ENCODE results near the gene GRIN2A. TPM values are rescaled to one million over a fixed set of nuclear protein-coding genes. Genes with fewer than 3 reads are reported as not detected.

GRIN2A gene
- total RNA-seq, 4 donors from 2014 or later: 0.13 to 1.2 (median 0.30) TPM

DNA sequence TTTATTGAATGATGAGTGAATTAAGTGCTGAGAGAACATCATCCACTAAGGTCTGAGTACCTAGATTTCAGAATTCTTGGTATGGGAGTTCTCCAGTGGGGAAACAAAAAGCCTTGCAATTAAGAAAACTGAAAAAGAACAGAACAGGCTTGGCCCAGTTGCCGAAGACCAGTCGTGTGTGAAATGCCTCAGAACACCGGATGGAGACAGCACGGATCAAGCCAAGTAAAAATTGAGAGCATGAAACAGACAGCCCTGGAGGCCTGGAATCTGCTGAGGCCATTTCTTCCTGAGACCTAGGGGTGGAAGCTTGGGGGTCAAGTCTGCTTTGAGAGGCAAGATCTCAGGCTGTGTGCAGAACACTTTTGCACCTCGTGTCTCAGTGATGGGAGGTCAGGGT, 43.3 kb downstream of the GRIN2A start:
- TF ChIP-seq, protein P1, sequence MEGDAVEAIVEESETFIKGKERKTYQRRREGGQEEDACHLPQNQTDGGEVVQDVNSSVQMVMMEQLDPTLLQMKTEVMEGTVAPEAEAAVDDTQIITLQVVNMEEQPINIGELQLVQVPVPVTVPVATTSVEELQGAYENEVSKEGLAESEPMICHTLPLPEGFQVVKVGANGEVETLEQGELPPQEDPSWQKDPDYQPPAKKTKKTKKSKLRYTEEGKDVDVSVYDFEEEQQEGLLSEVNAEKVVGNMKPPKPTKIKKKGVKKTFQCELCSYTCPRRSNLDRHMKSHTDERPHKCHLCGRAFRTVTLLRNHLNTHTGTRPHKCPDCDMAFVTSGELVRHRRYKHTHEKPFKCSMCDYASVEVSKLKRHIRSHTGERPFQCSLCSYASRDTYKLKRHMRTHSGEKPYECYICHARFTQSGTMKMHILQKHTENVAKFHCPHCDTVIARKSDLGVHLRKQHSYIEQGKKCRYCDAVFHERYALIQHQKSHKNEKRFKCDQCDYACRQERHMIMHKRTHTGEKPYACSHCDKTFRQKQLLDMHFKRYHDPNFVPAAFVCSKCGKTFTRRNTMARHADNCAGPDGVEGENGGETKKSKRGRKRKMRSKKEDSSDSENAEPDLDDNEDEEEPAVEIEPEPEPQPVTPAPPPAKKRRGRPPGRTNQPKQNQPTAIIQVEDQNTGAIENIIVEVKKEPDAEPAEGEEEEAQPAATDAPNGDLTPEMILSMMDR (IDR thresholded peaks at IDR 0.05): no peak
- ATAC-seq (ENCODE audit: low FRiP score): no peak
- DNase-seq (ENCODE audit: low spot score): no peak

DNA sequence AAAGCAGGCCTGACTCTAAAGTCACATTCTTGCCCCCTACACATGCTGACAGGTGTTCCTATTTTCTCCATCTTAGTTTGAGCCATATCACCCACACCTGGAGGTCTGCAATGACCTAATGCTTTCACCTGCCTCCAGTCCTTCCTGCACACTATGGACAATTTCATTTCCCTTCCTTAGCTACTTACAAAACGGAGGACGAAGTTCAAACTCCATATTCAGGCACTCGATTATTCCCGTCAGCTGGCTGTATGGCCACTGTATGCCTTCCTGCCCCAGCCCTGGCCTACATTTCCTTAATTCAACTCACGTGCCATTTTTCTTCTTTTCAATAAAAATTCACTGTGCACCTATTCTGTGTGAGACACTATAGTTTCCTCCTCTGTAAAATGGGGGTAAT, 44.9 kb downstream of the GRIN2A start:
- ATAC-seq (ENCODE audit: low FRiP score) (no peak), DNase-seq (ENCODE audit: low spot score) (no peak)
- TF ChIP-seq, protein P1 (IDR thresholded peaks at IDR 0.05): no peak

DNA sequence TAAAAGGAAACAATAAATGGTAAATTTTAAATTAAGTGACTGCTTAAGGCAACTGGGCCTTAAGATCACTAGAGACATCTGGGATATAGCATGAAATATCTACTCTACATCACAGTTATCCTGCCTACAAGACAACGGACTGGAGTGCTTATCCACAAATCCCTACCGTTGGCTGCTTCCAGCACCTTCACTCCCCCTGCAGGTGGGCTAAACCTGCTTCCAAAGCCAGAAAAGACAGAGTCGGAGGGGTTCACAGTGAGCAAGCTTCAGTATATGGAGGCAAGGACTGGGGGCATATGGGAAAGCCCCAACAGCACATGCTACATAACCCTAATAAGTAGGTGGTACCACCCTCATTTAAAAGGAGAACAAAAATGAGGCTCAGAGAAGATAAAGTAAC, 45.3 kb downstream of the GRIN2A start:
- DNase-seq (ENCODE audit: low spot score) (no peak), ATAC-seq (ENCODE audit: low FRiP score) (no peak)
- TF ChIP-seq, protein P1 (IDR thresholded peaks at IDR 0.05): no peak

DNA sequence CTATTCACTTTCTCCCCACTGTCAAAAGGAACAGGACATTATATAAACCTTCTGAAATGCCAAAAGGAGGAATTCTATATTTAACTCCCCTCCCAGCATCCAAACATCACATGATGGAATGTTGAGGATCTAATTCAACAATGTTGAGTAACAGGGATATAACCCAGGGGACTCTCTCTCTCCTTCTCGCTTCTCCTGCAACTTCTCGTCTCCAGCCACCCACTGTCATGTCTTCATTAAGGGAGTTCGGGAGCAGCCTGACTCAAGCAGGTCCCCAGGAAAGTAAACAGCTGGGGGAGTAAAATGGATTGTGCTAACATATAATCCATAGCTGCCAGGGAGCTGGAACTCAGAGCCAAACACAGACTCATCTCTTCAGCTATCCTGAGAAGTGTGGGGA, 51.7 kb downstream of the GRIN2A start:
- ATAC-seq (ENCODE audit: low FRiP score) (no peak), DNase-seq (ENCODE audit: low spot score) (no peak)
- TF ChIP-seq, protein P1 (IDR thresholded peaks at IDR 0.05): no peak

DNA sequence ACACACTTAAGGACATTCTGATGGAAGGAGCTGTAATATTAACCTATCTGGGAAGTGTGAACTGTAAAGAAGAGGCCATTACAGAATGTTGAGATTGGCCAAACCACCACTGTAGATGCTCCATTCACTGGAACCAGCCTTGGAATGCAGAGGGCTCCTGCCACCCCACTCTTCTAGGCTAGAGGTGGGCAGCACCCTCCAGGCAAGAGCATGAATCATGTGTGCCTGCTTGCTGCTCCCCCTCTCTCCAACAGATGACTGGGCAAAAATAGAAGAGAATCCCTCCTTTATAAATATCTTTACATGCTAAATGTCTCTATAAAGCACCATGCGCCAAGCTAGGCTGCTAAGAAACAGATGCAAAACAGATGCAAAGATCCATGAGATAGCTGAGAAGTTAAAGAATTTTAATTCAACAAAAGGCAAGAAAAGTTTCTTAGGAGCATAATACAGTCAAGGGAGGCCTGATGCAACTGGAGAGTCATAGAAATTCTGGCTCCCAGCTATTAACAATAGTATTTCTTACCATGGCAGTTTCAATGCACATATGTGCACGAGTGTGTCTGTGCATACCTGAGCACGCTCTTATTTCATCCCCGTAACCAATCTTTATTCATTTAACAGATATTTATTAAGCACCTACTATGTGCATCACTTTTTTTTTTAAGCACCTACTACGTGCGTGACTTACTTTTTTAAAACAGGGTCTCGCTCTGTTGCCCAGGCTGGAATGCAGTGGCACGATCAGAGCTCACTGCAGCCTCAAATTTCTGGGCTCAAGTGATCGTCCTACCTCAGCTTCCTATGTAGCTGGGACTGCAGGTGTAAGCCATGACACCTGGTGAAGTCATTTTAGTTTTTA, 53.6 kb downstream of the GRIN2A start:
- TF ChIP-seq, protein P1 (IDR thresholded peaks at IDR 0.05): no peak
- no peak for ATAC-seq (ENCODE audit: low FRiP score)
- no peak for DNase-seq (ENCODE audit: low spot score)

DNA sequence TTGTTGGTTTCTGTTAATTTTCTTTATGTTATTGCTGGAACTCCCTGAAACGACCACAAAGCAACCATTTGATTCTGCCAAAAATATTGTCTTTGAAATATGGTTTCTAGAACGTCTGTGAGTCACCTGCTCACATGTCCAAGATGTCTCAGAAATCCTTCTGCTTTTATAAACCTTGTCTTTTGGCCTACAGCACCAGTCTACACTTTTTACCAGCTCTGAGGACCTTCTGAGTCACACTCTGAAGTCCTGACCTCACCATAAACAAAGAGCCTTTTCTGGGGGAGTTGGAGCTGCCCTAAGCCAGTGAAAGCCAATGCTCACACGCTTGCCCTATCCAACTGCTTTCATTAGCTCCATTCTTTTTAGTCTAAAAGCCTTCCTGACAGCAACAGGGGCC, 55.5 kb downstream of the GRIN2A start:
- peak; percentile 88 for ATAC-seq (ENCODE audit: low FRiP score)
- no peak for DNase-seq (ENCODE audit: low spot score)
- TF ChIP-seq, protein P1 (IDR thresholded peaks at IDR 0.05): no peak

DNA sequence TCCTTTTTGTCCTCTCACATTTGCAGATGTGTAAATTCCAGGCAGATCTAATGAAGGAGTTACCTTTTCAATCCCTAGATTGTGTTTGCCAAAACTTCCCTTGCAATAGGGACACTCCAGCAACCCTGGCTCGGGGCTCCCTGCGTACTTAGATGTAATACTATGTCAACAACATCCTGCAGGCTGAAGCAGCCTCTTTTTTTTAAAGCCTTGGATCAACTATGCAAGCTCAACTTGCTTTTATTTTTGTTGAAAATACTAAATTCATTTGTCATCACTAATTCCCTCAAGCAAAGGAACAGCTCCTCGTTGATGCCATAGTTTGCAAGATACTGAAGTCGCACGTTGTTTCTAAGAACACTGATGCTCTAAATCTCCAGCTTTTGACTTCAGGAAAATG, 59.1 kb downstream of the GRIN2A start:
- TF ChIP-seq, protein P1 (IDR thresholded peaks at IDR 0.05): no peak
- no peak for DNase-seq (ENCODE audit: low spot score)
- ATAC-seq (ENCODE audit: low FRiP score): no peak

Measured in omental fat pad (tissue), 4 donors.